ENCODE results near the gene POU6F2. TPM values are rescaled to one million over a fixed set of nuclear protein-coding genes. Genes with fewer than 3 reads are reported as not detected.

Gene POU6F2
- total RNA-seq, 1 experiment from 2014 or later, result 0.64 TPM

DNA sequence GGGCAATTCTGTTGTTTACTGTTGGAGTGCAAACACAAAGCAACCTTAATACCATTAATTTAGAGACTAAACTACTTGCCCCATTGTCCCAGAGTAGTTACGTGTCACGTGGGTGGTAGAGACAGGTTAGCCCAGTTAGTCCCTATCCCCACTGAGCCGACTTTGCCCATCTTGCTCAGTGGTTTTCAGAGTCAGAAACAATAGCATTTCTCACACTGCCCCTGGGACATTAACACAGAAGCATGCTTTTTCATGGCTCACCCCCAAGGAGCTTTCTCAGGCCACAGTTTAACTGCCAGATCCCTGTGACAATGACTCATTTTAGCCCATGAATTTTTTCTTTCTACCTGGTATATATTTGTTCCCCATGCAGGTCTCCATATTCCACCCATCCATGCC is 271.0 kb downstream of the POU6F2 start:
- H3K4me1 Mint-ChIP-seq (ENCODE audit: low read depth, unreplicated experiment), result no peaks in the 10 kb centered on the region
- TF ChIP-seq, protein P1, sequence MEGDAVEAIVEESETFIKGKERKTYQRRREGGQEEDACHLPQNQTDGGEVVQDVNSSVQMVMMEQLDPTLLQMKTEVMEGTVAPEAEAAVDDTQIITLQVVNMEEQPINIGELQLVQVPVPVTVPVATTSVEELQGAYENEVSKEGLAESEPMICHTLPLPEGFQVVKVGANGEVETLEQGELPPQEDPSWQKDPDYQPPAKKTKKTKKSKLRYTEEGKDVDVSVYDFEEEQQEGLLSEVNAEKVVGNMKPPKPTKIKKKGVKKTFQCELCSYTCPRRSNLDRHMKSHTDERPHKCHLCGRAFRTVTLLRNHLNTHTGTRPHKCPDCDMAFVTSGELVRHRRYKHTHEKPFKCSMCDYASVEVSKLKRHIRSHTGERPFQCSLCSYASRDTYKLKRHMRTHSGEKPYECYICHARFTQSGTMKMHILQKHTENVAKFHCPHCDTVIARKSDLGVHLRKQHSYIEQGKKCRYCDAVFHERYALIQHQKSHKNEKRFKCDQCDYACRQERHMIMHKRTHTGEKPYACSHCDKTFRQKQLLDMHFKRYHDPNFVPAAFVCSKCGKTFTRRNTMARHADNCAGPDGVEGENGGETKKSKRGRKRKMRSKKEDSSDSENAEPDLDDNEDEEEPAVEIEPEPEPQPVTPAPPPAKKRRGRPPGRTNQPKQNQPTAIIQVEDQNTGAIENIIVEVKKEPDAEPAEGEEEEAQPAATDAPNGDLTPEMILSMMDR (IDR thresholded peaks at IDR 0.05; ENCODE audit: unreplicated experiment), result no peak
- intact Hi-C loops (cut with micrococcal nuclease; ENCODE audit: unreplicated experiment), result no loop called here
- DNase-seq, result no peak
- H3K27me3 Mint-ChIP-seq (ENCODE audit: unreplicated experiment), result peaks cover 64% of the 10 kb centered on the region
- BruUV-seq (replicated peaks), result no TSS peak
- H3K36me3 Mint-ChIP-seq (ENCODE audit: insufficient read depth, unreplicated experiment), result no peaks in the 10 kb centered on the region
- CTCF ChIA-PET, result no interaction called here
- H3K4me3 Mint-ChIP-seq (ENCODE audit: low read depth, unreplicated experiment), result no peak overlapping the region
- no peak overlapping the region for H3K27ac Mint-ChIP-seq (ENCODE audit: unreplicated experiment)
- H3K9me3 Mint-ChIP-seq (ENCODE audit: low read depth, unreplicated experiment), result no peaks in the 10 kb centered on the region

DNA sequence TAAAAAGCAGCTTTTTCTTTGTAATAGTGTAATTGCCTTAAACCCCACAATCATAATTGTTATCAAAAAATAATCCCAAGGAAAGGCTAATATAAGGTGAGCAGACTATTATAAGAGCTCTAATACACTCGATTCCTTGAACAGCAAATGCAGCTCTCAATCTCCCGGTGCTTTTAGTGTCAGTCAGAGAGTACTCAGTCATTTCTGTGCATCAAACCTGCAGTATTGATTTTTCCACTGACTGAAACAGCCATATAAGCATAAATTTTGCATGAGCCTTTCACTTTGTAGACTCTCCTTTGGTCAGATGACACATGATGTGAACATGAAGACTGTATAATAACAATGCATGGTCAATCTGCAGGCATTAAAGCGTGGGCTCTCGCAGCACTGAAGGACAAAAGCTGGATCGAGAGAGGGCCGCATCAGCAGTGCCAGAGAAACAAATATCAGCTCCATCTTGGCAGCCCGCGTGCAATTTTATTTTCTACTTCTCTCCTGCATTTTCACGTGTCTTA is 272.0 kb downstream of the POU6F2 start:
- CTCF ChIA-PET, result no interaction called here
- DNase-seq, result no peak
- Mint-ChIP-seq H3K27me3 (ENCODE audit: unreplicated experiment) (peaks cover 64% of the 10 kb centered on the region), H3K9me3 (ENCODE audit: low read depth, unreplicated experiment) (no peaks in the 10 kb centered on the region), H3K4me3 (ENCODE audit: low read depth, unreplicated experiment) (no peak overlapping the region), H3K27ac (ENCODE audit: unreplicated experiment) (no peak overlapping the region), H3K36me3 (ENCODE audit: insufficient read depth, unreplicated experiment) (no peaks in the 10 kb centered on the region), H3K4me1 (ENCODE audit: low read depth, unreplicated experiment) (no peaks in the 10 kb centered on the region)
- BruUV-seq (replicated peaks), result no TSS peak
- TF ChIP-seq, protein P1 (IDR thresholded peaks at IDR 0.05; ENCODE audit: unreplicated experiment), result no peak
- intact Hi-C loops (cut with micrococcal nuclease; ENCODE audit: unreplicated experiment), result no loop called here

DNA sequence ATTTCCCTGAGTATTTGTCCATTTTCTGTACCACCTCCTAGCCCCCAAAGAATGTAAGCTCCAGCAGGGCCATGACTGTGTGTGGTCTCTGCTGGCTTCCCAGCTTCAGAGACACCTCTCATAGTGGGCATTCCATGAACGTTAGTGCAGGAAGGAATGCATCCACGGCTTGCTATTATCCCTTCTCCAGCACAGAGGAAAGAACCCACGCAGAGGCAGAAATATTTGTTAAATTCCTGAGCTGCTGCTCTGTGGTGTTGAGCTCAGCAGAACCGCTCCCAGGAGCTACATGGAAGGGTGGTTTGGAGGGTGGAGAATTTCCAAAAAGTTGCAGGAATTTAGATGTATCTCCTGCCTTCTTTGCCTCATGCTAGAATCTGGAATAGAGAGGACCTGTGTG is 275.2 kb downstream of the POU6F2 start:
- DNase-seq, result no peak
- BruUV-seq (replicated peaks), result no TSS peak
- Mint-ChIP-seq H3K4me1 (ENCODE audit: low read depth, unreplicated experiment) (no peaks in the 10 kb centered on the region), H3K27me3 (ENCODE audit: unreplicated experiment) (peaks cover 53% of the 10 kb centered on the region), H3K36me3 (ENCODE audit: insufficient read depth, unreplicated experiment) (no peaks in the 10 kb centered on the region), H3K9me3 (ENCODE audit: low read depth, unreplicated experiment) (no peaks in the 10 kb centered on the region), H3K4me3 (ENCODE audit: low read depth, unreplicated experiment) (no peak overlapping the region), H3K27ac (ENCODE audit: unreplicated experiment) (no peak overlapping the region)
- TF ChIP-seq, protein P1 (IDR thresholded peaks at IDR 0.05; ENCODE audit: unreplicated experiment), result no peak
- intact Hi-C loops (cut with micrococcal nuclease; ENCODE audit: unreplicated experiment), result no loop called here
- CTCF ChIA-PET, result interaction anchor here (0.6 to 1.2 kb wide), 3 partner anchors 11 to 13 kb away, joined by 3 to 5 read pairs (median 4); no protein-coding TSS in a partner anchor

DNA sequence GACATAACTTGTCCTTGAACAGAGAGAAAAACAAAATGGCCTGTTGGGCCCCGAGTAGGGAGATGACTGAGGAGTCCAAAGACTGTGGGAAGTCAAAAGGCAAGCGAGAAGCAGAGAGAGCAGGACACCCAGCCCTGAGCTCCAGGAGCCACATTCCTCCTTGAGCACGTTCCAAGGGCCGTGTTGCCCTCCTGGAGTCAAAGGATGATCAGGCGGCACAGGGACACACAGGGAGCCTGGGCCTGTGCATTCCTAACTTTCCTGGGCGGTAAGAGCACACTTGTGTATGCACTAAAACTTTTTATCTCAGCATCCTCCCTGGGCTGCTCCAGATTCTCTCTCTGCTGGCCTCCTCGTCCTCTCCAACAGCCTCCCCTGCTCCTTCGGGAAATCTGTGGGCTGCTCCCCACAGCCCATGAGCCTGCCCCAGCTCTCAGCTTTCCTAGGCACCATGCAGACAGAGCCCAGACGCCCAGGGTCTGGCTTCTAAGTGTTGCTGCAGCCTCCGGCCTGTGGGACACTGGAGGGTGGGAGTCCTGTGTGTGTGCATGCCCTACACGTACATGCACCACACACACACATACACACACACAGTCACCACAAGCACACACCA is 281.8 kb downstream of the POU6F2 start:
- no peak overlapping the region for H3K4me3 Mint-ChIP-seq (ENCODE audit: low read depth, unreplicated experiment)
- H3K27ac Mint-ChIP-seq (ENCODE audit: unreplicated experiment), result no peak overlapping the region
- TF ChIP-seq, protein P1 (IDR thresholded peaks at IDR 0.05; ENCODE audit: unreplicated experiment), result no peak
- H3K4me1 Mint-ChIP-seq (ENCODE audit: low read depth, unreplicated experiment), result no peaks in the 10 kb centered on the region
- no peaks in the 10 kb centered on the region for H3K27me3 Mint-ChIP-seq (ENCODE audit: unreplicated experiment)
- DNase-seq, result no peak
- CTCF ChIA-PET, result no interaction called here
- intact Hi-C loops (cut with micrococcal nuclease; ENCODE audit: unreplicated experiment), result no loop called here
- no peaks in the 10 kb centered on the region for H3K9me3 Mint-ChIP-seq (ENCODE audit: low read depth, unreplicated experiment)
- BruUV-seq (replicated peaks), result no TSS peak
- H3K36me3 Mint-ChIP-seq (ENCODE audit: insufficient read depth, unreplicated experiment), result no peaks in the 10 kb centered on the region
